AG04450 (cell line): ENCODE results near the gene FURIN. TPM values are rescaled to one million over a fixed set of nuclear protein-coding genes. Genes with fewer than 3 reads are reported as not detected.

Experiments used
- CTCF ChIA-PET: fragments of 300-600, 350-600 bp; formaldehyde crosslinking; extraction: SDS; loops from one replicate; lab custom pipeline; 2022; ENCODE audit warnings: antibody characterized with exemption, inconsistent platforms; lab: Charles Lee
- POLR2A ChIA-PET: fragments of 350-600 bp; formaldehyde crosslinking; extraction: SDS; loops from one replicate; lab custom pipeline; 2021; ENCODE audit warnings: antibody characterized with exemption, inconsistent platforms; lab: Yijun Ruan, JAX
- DNase-seq: peaks from one replicate; pipeline ENCODE4 v3.0.0-alpha.2; 2011; ENCODE audit warnings: low read depth, low spot score
- H3K27ac ChIP-seq: one replicate; pipeline ENCODE4 v1.5.1; 2012; ENCODE audit warnings: low read depth, low read length, control low read depth
- H3K27me3 ChIP-seq: one replicate; pipeline ENCODE4 v1.6.0; 2012; ENCODE audit warnings: low read length; ENCODE audit not compliant: control insufficient read depth, insufficient read depth
- H3K4me3 ChIP-seq: 2 replicates; pipeline ENCODE4 v1.5.1; 2011; ENCODE audit warnings: mild to moderate bottlenecking, low read depth, low read length, control low read depth
- H3K9me3 ChIP-seq: 2 replicates; pipeline ENCODE4 v1.5.1; 2012; ENCODE audit warnings: low read length; ENCODE audit not compliant: control insufficient read depth, insufficient read depth
- polyA plus RNA-seq: library from polyadenylated mRNA; depleted of rRNA; stranded (reverse); fragments of >200 nt; gene quantifications from 2 replicates; pipeline ENCODE4 v1.2.3, GENCODE V29; 2011
- TF ChIP-seq, protein P1 (sequence below): IDR thresholded peaks from 2 replicates; pipeline ENCODE4 v1.5.1; 2011; ENCODE audit warnings: low read depth, low read length, control low read depth, inconsistent platforms

The FURIN gene
- polyA plus RNA-seq, 1 experiment = 14.0 TPM

DNA sequence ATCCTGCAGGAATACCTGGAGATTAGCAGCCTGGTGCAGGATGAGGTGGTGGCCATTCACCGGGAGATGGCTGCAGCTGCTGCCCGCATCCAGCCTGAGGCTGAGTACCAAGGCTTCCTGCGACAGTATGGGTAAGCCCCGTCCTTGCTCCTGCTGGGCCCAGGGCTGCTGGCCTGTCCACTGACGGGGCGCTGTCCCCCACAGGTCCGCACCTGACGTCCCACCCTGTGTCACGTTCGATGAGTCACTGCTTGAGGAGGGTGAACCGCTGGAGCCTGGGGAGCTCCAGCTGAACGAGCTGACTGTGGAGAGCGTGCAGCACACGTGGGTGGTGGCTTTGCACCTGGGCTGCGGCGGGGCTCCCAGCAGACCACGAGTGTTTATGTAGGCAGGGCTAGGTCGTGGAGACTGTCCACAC, 20.9 kb downstream of the FURIN start:
- ChIA-PET CTCF (interaction anchor here (1.6 to 1.9 kb wide), 2 partner anchors 14 to 241 kb away, joined by 5 read pairs; partner anchors contain the start of gene MAN2A2), POLR2A (interaction anchor here (0.7 kb wide), 1 partner anchor 46 kb away, joined by 4 read pairs; the partner anchor contains the start of gene UNC45A)
- TF ChIP-seq, protein P1, sequence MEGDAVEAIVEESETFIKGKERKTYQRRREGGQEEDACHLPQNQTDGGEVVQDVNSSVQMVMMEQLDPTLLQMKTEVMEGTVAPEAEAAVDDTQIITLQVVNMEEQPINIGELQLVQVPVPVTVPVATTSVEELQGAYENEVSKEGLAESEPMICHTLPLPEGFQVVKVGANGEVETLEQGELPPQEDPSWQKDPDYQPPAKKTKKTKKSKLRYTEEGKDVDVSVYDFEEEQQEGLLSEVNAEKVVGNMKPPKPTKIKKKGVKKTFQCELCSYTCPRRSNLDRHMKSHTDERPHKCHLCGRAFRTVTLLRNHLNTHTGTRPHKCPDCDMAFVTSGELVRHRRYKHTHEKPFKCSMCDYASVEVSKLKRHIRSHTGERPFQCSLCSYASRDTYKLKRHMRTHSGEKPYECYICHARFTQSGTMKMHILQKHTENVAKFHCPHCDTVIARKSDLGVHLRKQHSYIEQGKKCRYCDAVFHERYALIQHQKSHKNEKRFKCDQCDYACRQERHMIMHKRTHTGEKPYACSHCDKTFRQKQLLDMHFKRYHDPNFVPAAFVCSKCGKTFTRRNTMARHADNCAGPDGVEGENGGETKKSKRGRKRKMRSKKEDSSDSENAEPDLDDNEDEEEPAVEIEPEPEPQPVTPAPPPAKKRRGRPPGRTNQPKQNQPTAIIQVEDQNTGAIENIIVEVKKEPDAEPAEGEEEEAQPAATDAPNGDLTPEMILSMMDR = no peak
- H3K9me3 ChIP-seq = no peaks in the 10 kb centered on the region; the same call in 1 of the 2 replicates
- no peak overlapping the region for H3K4me3 ChIP-seq
- H3K27ac ChIP-seq = no peak overlapping the region
- no peaks in the 10 kb centered on the region for H3K27me3 ChIP-seq
- no peak for DNase-seq

DNA sequence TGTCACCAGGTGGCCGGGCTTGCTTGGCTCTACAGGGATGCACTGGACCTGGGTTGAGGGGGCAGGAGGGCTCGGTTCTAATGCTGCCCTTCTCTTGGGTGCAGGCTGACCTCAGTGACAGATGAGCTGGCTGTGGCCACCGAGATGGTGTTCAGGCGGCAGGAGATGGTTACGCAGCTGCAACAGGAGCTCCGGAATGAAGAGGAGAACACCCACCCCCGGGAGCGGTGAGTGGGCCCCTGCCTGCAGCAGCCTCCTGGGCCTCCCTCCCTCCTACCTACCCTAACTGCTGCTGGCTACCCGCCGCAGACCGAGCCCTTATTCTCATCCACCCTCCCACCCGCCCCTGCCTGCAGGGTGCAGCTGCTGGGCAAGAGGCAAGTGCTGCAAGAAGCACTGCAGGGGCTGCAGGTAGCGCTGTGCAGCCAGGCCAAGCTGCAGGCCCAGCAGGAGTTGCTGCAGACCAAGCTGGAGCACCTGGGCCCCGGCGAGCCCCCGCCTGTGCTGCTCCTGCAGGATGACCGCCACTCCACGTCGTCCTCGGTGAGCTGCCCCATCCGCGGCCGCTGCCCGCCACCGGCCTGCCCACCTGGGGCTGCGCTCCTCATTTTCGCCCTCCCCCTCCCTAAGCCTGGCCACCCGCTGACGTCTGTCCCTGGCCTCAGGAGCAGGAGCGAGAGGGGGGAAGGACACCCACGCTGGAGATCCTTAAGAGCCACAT, 21.5 kb downstream of the FURIN start:
- TF ChIP-seq, protein P1 = no peak
- POLR2A ChIA-PET = interaction anchor here (0.7 kb wide), 1 partner anchor 45 kb away, joined by 4 read pairs; the partner anchor contains the start of gene UNC45A

DNA sequence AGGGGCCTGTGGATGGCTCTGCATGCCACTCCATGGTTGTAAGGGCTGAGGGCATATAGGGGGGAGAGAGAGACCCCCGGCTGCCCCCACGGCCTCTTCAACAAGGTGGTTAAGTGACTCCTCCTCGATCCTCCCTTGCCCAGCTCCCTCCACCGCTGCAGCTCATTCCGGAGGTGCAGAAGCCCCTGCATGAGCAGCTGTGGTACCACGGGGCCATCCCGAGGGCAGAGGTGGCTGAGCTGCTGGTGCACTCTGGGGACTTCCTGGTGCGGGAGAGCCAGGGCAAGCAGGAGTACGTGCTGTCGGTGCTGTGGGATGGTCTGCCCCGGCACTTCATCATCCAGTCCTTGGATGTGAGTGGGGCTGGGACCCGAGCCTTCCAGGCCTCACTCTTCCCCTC, 22.5 kb downstream of the FURIN start:
- no peak for DNase-seq
- Histone ChIP-seq H3K27ac (no peak overlapping the region), H3K4me3 (no peak overlapping the region), H3K27me3 (no peaks in the 10 kb centered on the region), H3K9me3 (no peaks in the 10 kb centered on the region; the same call in 1 of the 2 replicates)
- TF ChIP-seq, protein P1 = no peak
- CTCF ChIA-PET = interaction anchor here (0.6 to 1.9 kb wide), 3 partner anchors 12 to 579 kb away, joined by 3 to 5 read pairs (median 3); partner anchors contain the start of gene MAN2A2
- POLR2A ChIA-PET = no interaction called here

More for the DNA sequence above, 21.5 kb downstream of the FURIN start:
- no peak overlapping the region for H3K27ac ChIP-seq
- no peak for DNase-seq
- no peaks in the 10 kb centered on the region; the same call in 1 of the 2 replicates for H3K9me3 ChIP-seq
- no peaks in the 10 kb centered on the region for H3K27me3 ChIP-seq
- CTCF ChIA-PET = interaction anchor here (0.8 to 1.9 kb wide), 3 partner anchors 13 to 242 kb away, joined by 3 to 5 read pairs (median 5); partner anchors contain the start of gene MAN2A2
- H3K4me3 ChIP-seq = no peak overlapping the region

DNA sequence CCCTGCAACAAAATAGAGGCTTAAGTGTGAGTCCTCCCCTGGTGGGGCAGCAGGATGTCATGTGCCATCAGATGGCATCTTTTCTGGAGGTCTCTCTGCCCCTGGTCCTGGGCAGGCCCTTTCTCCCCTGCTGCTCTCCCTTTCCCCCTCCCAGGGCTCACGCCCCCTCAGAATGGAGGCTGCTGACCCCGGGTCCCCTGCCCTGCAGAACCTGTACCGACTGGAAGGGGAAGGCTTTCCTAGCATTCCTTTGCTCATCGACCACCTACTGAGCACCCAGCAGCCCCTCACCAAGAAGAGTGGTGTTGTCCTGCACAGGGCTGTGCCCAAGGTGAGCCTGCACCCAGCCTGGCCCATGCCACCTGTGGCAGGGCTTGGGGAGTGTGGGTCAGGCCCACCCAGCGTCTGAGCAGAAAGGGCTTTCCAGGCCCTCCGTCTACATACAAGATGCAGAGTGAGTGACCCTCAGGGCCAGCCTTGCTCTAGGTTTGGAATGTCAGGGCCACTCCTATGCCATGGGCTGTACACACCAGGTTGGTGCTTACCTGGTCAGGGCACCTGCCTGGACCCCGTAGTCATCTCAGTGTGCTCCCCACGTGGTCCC, 23.1 kb downstream of the FURIN start:
- Histone ChIP-seq H3K9me3 (no peaks in the 10 kb centered on the region; the same call in 1 of the 2 replicates), H3K27me3 (no peaks in the 10 kb centered on the region), H3K27ac (no peak overlapping the region), H3K4me3 (no peak overlapping the region)
- CTCF ChIA-PET = interaction anchor here (0.6 to 1.9 kb wide), 3 partner anchors 12 to 580 kb away, joined by 3 to 5 read pairs (median 3); partner anchors contain the start of gene MAN2A2
- TF ChIP-seq, protein P1 = no peak
- DNase-seq = no peak
- POLR2A ChIA-PET = no interaction called here
